ENCODE data around the gene CTLA4. TPM values are rescaled to one million over a fixed set of nuclear protein-coding genes. Genes with fewer than 3 reads are reported as not detected.

The CTLA4 gene
- total and polyA plus RNA-seq, 2 of the 4 experiments (the other 2 are of a cell fraction) = not detected

DNA sequence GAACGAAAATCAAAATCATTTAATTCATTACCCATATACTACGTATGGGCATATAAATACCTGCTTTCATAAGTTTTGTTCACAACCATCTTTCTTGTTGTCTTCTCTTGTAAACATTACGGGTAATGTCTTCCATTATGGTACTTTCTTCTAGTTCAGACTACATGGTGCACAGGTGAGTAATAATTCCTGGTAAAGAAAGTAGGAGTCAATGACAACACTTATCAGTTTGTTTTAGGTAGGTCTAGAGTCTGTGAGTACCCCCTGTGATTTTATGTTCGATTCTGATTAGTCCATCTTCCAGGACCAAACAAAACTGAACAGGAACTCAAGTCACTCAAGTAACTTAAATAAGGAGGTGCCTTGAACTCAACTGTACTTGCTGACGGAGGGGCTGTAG lies 25.2 kb upstream of the CTLA4 start:
- in situ Hi-C loops (cut with MboI; ENCODE audit: low sequenced_read_pairs) (no loop called here), intact Hi-C loops (cut with micrococcal nuclease) (no loop called here), dilution Hi-C loops (cut with HindIII; ENCODE audit: low sequenced_read_pairs, unreplicated experiment) (no loop called here)
- Histone ChIP-seq H2AK9ac (replicated peaks; ENCODE audit: low read depth, low read length, poor library complexity) (no peak overlapping the region), H2BK15ac (ENCODE audit: low read depth, low read length) (no peak overlapping the region), H3K27me3 (ENCODE audit: control insufficient read depth, insufficient read depth, low read length) (peaks cover 32% of the 10 kb centered on the region), H4K5ac (ENCODE audit: low read depth, low read length) (no peak overlapping the region), H3K4me1 (ENCODE audit: control insufficient read depth, insufficient read depth, low read length) (no peaks in the 10 kb centered on the region), H4K20me1 (ENCODE audit: insufficient read depth, low read length) (no peaks in the 10 kb centered on the region), H4K91ac (ENCODE audit: insufficient read depth, low read depth, low read length) (no peak overlapping the region), H4K8ac (ENCODE audit: low read depth in 2 of 2, low read length in 2 of 2) (no peak overlapping the region), H3K79me1 (ENCODE audit: low read depth in 1 of 2, low read length in 2 of 2) (no peaks in the 10 kb centered on the region), H3K4me3 (ENCODE audit: insufficient read depth, low read depth, low read length) (no peak overlapping the region), H3K9me1 (ENCODE audit: insufficient read depth, low read length) (no peaks in the 10 kb centered on the region), H2BK5ac (ENCODE audit: low read depth, low read length, poor library complexity, severe bottlenecking) (no peak overlapping the region), H2AFZ (replicated peaks; ENCODE audit: low read length, poor library complexity) (no peak overlapping the region), H3K4ac (ENCODE audit: low read depth, low read length) (no peak overlapping the region), H3K9me3 (ENCODE audit: control insufficient read depth, insufficient read depth, low read length) (no peaks in the 10 kb centered on the region), H3K4me2 (ENCODE audit: low read depth, low read length) (no peak overlapping the region), H3K14ac (replicated peaks; ENCODE audit: low read depth, low read length) (no peak overlapping the region), H2BK120ac (ENCODE audit: low read depth, low read length) (no peak overlapping the region), H2BK20ac (ENCODE audit: low read depth, low read length) (no peak overlapping the region), H3K36me3 (ENCODE audit: control insufficient read depth, insufficient read depth, low read length) (no peaks in the 10 kb centered on the region), H3K56ac (ENCODE audit: extremely low read depth, insufficient read depth, low read length) (no peak overlapping the region), H2AK5ac (ENCODE audit: low read depth, low read length) (no peak overlapping the region), H3K27ac (ENCODE audit: insufficient read depth, low read length) (no peak overlapping the region), H3K9ac (ENCODE audit: low read depth, low read length) (no peak overlapping the region), H3K23ac (ENCODE audit: low read depth, low read length) (no peak overlapping the region), H3K18ac (ENCODE audit: low read depth, low read length) (no peak overlapping the region)
- no peak for DNase-seq
- no TSS peak for BruUV-seq (replicated peaks)
- TF ChIP-seq POLR2A (IDR thresholded peaks at IDR 0.05; ENCODE audit: low read depth, low read length) = no peak
- no peak for TF ChIP-seq CHD1 (IDR thresholded peaks at IDR 0.05; ENCODE audit: low read depth, low read length)
- no peak for TF ChIP-seq RFX5 (IDR thresholded peaks at IDR 0.05; ENCODE audit: low read depth, low read length)
- no peak for TF ChIP-seq RAD21 (IDR thresholded peaks at IDR 0.05; ENCODE audit: low read length)
- TF ChIP-seq, protein P1, sequence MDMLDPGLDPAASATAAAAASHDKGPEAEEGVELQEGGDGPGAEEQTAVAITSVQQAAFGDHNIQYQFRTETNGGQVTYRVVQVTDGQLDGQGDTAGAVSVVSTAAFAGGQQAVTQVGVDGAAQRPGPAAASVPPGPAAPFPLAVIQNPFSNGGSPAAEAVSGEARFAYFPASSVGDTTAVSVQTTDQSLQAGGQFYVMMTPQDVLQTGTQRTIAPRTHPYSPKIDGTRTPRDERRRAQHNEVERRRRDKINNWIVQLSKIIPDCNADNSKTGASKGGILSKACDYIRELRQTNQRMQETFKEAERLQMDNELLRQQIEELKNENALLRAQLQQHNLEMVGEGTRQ (IDR thresholded peaks at IDR 0.05; ENCODE audit: low read depth, low read length) = no peak
- TF ChIP-seq MXI1 (IDR thresholded peaks at IDR 0.05; ENCODE audit: borderline replicate concordance, low read depth, low read length) = no peak
- no peak for TF ChIP-seq RCOR1 (IDR thresholded peaks at IDR 0.05; ENCODE audit: insufficient replicate concordance, low read length)
- no peak for TF ChIP-seq MAZ (IDR thresholded peaks at IDR 0.05; ENCODE audit: borderline replicate concordance, low read depth, low read length)
- no peak for TF ChIP-seq MAFK (IDR thresholded peaks at IDR 0.05; ENCODE audit: low read depth, low read length)
- no peak for TF ChIP-seq NFE2L2 (IDR thresholded peaks at IDR 0.05; ENCODE audit: low read depth, low read length)
- TF ChIP-seq FOS (IDR thresholded peaks at IDR 0.05; ENCODE audit: low read depth, low read length) = no peak
- TF ChIP-seq, protein P2, sequence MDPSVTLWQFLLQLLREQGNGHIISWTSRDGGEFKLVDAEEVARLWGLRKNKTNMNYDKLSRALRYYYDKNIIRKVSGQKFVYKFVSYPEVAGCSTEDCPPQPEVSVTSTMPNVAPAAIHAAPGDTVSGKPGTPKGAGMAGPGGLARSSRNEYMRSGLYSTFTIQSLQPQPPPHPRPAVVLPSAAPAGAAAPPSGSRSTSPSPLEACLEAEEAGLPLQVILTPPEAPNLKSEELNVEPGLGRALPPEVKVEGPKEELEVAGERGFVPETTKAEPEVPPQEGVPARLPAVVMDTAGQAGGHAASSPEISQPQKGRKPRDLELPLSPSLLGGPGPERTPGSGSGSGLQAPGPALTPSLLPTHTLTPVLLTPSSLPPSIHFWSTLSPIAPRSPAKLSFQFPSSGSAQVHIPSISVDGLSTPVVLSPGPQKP (IDR thresholded peaks at IDR 0.05; ENCODE audit: borderline replicate concordance, low read depth, low read length) = no peak
- no peak for TF ChIP-seq BHLHE40 (IDR thresholded peaks at IDR 0.05; ENCODE audit: low read depth, low read length)
- TF ChIP-seq CEBPB (IDR thresholded peaks at IDR 0.05; ENCODE audit: low read depth, low read length) = no peak
- TF ChIP-seq, protein P3, sequence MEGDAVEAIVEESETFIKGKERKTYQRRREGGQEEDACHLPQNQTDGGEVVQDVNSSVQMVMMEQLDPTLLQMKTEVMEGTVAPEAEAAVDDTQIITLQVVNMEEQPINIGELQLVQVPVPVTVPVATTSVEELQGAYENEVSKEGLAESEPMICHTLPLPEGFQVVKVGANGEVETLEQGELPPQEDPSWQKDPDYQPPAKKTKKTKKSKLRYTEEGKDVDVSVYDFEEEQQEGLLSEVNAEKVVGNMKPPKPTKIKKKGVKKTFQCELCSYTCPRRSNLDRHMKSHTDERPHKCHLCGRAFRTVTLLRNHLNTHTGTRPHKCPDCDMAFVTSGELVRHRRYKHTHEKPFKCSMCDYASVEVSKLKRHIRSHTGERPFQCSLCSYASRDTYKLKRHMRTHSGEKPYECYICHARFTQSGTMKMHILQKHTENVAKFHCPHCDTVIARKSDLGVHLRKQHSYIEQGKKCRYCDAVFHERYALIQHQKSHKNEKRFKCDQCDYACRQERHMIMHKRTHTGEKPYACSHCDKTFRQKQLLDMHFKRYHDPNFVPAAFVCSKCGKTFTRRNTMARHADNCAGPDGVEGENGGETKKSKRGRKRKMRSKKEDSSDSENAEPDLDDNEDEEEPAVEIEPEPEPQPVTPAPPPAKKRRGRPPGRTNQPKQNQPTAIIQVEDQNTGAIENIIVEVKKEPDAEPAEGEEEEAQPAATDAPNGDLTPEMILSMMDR (conservative IDR thresholded peaks at IDR 0.05; ENCODE audit: low read depth, low read length) = no peak
- ChIA-PET POLR2A (ENCODE audit: unreplicated experiment) (no interaction called here), CTCF (no interaction called here)
- no peak for ATAC-seq (ENCODE audit: low read depth)
- WGBS, 2 experiments (ENCODE audit: extremely low coverage in 2 of 2, insufficient read length in 1 of 2) = no CpG with 5 or more reads among the region's 5 CpGs
